Trophoblast cell (in vitro differentiated cells and primary cell): ENCODE data around the gene WDR90.
A peak's percentile ranks its signal among the peaks of the same experiment; 100 is the strongest.

Experiments
- DNase-seq, 2 donors: peaks; one replicate each; pipeline ENCODE4 v3.0.0-alpha.2; 2016
- H2AFZ ChIP-seq: 2 replicates; pipeline ENCODE4 v1.6.1; 2013; ENCODE audit warnings: low read length, moderate library complexity, mild to moderate bottlenecking; ENCODE audit not compliant: insufficient read depth, poor library complexity
- H2AK5ac ChIP-seq: 2 replicates; pipeline ENCODE4 v1.6.1; 2013; ENCODE audit warnings: mild to moderate bottlenecking, low read length
- H2BK120ac ChIP-seq: 2 replicates; pipeline ENCODE4 v1.6.1; 2013; ENCODE audit warnings: low read length, mild to moderate bottlenecking, moderate library complexity; ENCODE audit not compliant: insufficient read depth, poor library complexity
- H2BK12ac ChIP-seq: 2 replicates; pipeline ENCODE4 v1.6.1; 2013; ENCODE audit warnings: mild to moderate bottlenecking, low read length, moderate library complexity
- H2BK5ac ChIP-seq: 2 replicates; pipeline ENCODE4 v1.6.1; 2013; ENCODE audit warnings: low read length, low read depth, moderate library complexity, mild to moderate bottlenecking; ENCODE audit not compliant: poor library complexity
- H3K14ac ChIP-seq: 2 replicates; pipeline ENCODE4 v1.6.1; 2013; ENCODE audit warnings: mild to moderate bottlenecking, low read length
- H3K18ac ChIP-seq: 2 replicates; pipeline ENCODE4 v1.6.1; 2013; ENCODE audit warnings: mild to moderate bottlenecking, low read length
- H3K23ac ChIP-seq: 2 replicates; pipeline ENCODE4 v1.6.1; 2013; ENCODE audit warnings: low read length
- H3K27ac ChIP-seq: 2 replicates; pipeline ENCODE4 v1.5.1; 2013; ENCODE audit warnings: low read depth, mild to moderate bottlenecking, inconsistent platforms, low read length, moderate library complexity
- H3K27me3 ChIP-seq: 2 replicates; pipeline ENCODE4 v1.6.1; 2013; ENCODE audit warnings: inconsistent platforms, mild to moderate bottlenecking, low read length, moderate library complexity; ENCODE audit not compliant: insufficient read depth
- H3K36me3 ChIP-seq, 2 experiments: 1 replicate in 1 of 2; 2 replicates in 1 of 2; pipeline ENCODE4 v1.6.1; 2013; ENCODE audit warnings: low read length in 2 of 2, mild to moderate bottlenecking in 2 of 2, moderate library complexity in 1 of 2; ENCODE audit not compliant: insufficient read depth in 2 of 2, control insufficient read depth in 1 of 2
- H3K4ac ChIP-seq: 2 replicates; pipeline ENCODE4 v1.6.1; 2013; ENCODE audit warnings: low read depth, mild to moderate bottlenecking, low read length, moderate library complexity
- H3K4me1 ChIP-seq, 2 experiments: 1 replicate in 1 of 2; 2 replicates in 1 of 2; pipeline ENCODE4 v1.6.1; 2013; ENCODE audit warnings: low read length in 2 of 2, mild to moderate bottlenecking in 2 of 2, moderate library complexity in 1 of 2; ENCODE audit not compliant: insufficient read depth in 2 of 2, control insufficient read depth in 1 of 2
- H3K4me2 ChIP-seq: 2 replicates; pipeline ENCODE4 v1.6.1; 2013; ENCODE audit warnings: inconsistent platforms, mild to moderate bottlenecking, low read length, moderate library complexity
- H3K4me3 ChIP-seq: 2 replicates; pipeline ENCODE4 v1.5.1; 2013; ENCODE audit warnings: mild to moderate bottlenecking, low read depth, low read length, inconsistent platforms
- H3K79me1 ChIP-seq: one replicate; pipeline ENCODE4 v1.6.1; 2013; ENCODE audit warnings: low read length
- H3K79me2 ChIP-seq: 2 replicates; pipeline ENCODE4 v1.6.1; 2013; ENCODE audit warnings: low read length, mild to moderate bottlenecking; ENCODE audit not compliant: control insufficient read depth, insufficient read depth, poor library complexity
- H3K9ac ChIP-seq: 2 replicates; pipeline ENCODE4 v1.6.1; 2013; ENCODE audit warnings: mild to moderate bottlenecking, low read length
- H3K9me3 ChIP-seq: 2 replicates; pipeline ENCODE4 v1.6.1; 2013; ENCODE audit warnings: low read depth, mild to moderate bottlenecking, control low read depth, inconsistent platforms, low read length; ENCODE audit not compliant: insufficient read depth
- H4K12ac ChIP-seq: 2 replicates; pipeline ENCODE4 v1.6.1; 2013; ENCODE audit warnings: low read depth, mild to moderate bottlenecking, low read length, moderate library complexity
- H4K8ac ChIP-seq: 2 replicates; pipeline ENCODE4 v1.6.1; 2013; ENCODE audit warnings: low read depth, mild to moderate bottlenecking, low read length, moderate library complexity
- H4K91ac ChIP-seq: one replicate; pipeline ENCODE4 v1.6.1; 2013; ENCODE audit warnings: low read depth, mild to moderate bottlenecking, low read length, moderate library complexity
- WGBS: extraction: QIAGEN DNeasy Blood & Tissue Kit; methylation state at CpG from one replicate; pipeline ENCODE4 v1.1.7; 2013; ENCODE audit warnings: missing lambda C conversion rate; ENCODE audit not compliant: insufficient read length, insufficient coverage; ENCODE audit errors: extremely low coverage; 5-methylcytosine and 5-hydroxymethylcytosine counted together

The WDR90 gene

GRCh38 chr16:693766-694165, 44.6 kb downstream of the WDR90 start:
- no peak for DNase-seq
- no CpG with 5 or more reads among the region's 37 CpGs for WGBS

GRCh38 chr16:694187-694862, 45.2 kb downstream of the WDR90 start:
- H2BK120ac ChIP-seq = no peak overlapping the region
- no peak overlapping the region for H3K27ac ChIP-seq
- no peak overlapping the region for H3K18ac ChIP-seq
- peaks cover 5% of the 10 kb centered on the region for H3K79me1 ChIP-seq
- WGBS = no CpG with 5 or more reads among the region's 64 CpGs
- H3K27me3 ChIP-seq = peaks cover 33% of the 10 kb centered on the region
- H4K8ac ChIP-seq = no peak overlapping the region
- no peak overlapping the region for H2BK5ac ChIP-seq
- no peak overlapping the region for H3K14ac ChIP-seq
- H3K79me2 ChIP-seq = peaks cover 4% of the 10 kb centered on the region
- no peak overlapping the region for H3K4me2 ChIP-seq
- no peak overlapping the region for H2AFZ ChIP-seq
- no peak overlapping the region for H2BK12ac ChIP-seq
- H4K91ac ChIP-seq = no peak overlapping the region
- no peak overlapping the region for H3K4ac ChIP-seq
- H3K4me1 ChIP-seq = peaks cover 11 to 17% of the 10 kb centered on the region in 2 experiments
- no peak overlapping the region for H3K9ac ChIP-seq
- H3K4me3 ChIP-seq = no peak overlapping the region
- DNase-seq = peak; percentile 90 to 94
- H3K23ac ChIP-seq = no peak overlapping the region
- H2AK5ac ChIP-seq = no peak overlapping the region
- H3K9me3 ChIP-seq = peaks cover 14% of the 10 kb centered on the region
- H4K12ac ChIP-seq = no peak overlapping the region
- no peaks in the 10 kb centered on the region for H3K36me3 ChIP-seq

More at GRCh38 chr16:693766-694165, 44.6 kb downstream of the WDR90 start:
- Histone ChIP-seq H2BK12ac (no peak overlapping the region), H3K79me1 (peaks cover 5% of the 10 kb centered on the region), H3K4me1 (peaks cover 11 to 21% of the 10 kb centered on the region in 2 experiments), H3K36me3 (no peaks in the 10 kb centered on the region), H2AFZ (no peak overlapping the region), H4K12ac (no peak overlapping the region), H3K18ac (no peak overlapping the region), H3K14ac (no peak overlapping the region), H3K4me2 (no peak overlapping the region), H2BK5ac (no peak overlapping the region), H2AK5ac (no peak overlapping the region), H3K4me3 (no peak overlapping the region), H3K9me3 (peaks cover 14% of the 10 kb centered on the region), H4K91ac (no peak overlapping the region), H2BK120ac (no peak overlapping the region), H3K27ac (no peak overlapping the region), H3K9ac (no peak overlapping the region), H3K4ac (no peak overlapping the region), H4K8ac (no peak overlapping the region), H3K79me2 (peaks cover 4% of the 10 kb centered on the region), H3K27me3 (peaks cover 33% of the 10 kb centered on the region), H3K23ac (no peak overlapping the region)

DNA sequence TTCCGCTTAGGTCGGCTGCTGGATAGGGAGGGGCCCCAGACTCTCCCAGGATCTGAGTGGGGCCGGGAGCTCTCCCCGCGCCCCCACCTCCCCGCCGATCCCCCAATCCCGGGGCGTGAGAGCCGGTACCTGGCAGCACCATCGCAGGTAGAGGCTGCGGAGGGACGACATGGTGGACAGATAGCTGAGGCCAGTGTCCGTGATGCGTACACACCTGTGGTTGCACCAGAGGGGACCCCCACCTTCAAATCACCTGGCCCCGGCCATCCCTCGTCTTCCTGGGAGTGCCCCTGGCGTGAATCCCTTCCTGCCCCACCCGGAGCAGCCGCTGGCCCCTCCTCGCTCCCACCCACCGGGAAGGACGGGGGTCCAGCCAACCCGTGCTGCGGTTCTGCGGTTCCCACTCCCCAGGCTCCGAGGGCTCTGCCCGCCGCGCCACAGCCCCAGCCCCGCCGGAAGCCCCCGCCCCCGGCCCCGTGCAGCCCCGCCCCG, 45.7 kb downstream of the WDR90 start:
- Histone ChIP-seq H2BK120ac (no peak overlapping the region), H3K79me2 (peaks cover 2% of the 10 kb centered on the region), H3K27me3 (peaks cover 33% of the 10 kb centered on the region), H4K12ac (no peak overlapping the region), H3K14ac (no peak overlapping the region), H3K9ac (no peak overlapping the region), H3K4me1 (peaks cover 5 to 12% of the 10 kb centered on the region in 2 experiments), H2BK5ac (no peak overlapping the region), H3K4me3 (peak overlapping the region; percentile 25), H3K27ac (no peak overlapping the region), H3K18ac (no peak overlapping the region), H3K23ac (no peak overlapping the region), H3K79me1 (peaks cover 3% of the 10 kb centered on the region), H2BK12ac (no peak overlapping the region), H2AK5ac (no peak overlapping the region), H4K91ac (no peak overlapping the region), H3K36me3 (no peaks in the 10 kb centered on the region), H3K9me3 (peaks cover 14% of the 10 kb centered on the region), H3K4me2 (no peak overlapping the region), H2AFZ (no peak overlapping the region), H4K8ac (no peak overlapping the region), H3K4ac (no peak overlapping the region)
- no CpG with 5 or more reads among the region's 37 CpGs for WGBS
- DNase-seq = no peak

- peaks cover 5 to 12% of the 10 kb centered on the region in 2 experiments for H3K4me1 ChIP-seq
- H2AK5ac ChIP-seq = no peak overlapping the region
- H3K27ac ChIP-seq = no peak overlapping the region
- no peak overlapping the region for H4K91ac ChIP-seq
- no peak overlapping the region for H2AFZ ChIP-seq
- H3K9me3 ChIP-seq = peaks cover 14% of the 10 kb centered on the region
- H2BK12ac ChIP-seq = no peak overlapping the region
- no peak overlapping the region for H4K8ac ChIP-seq
- peak; percentile 44 to 57 for DNase-seq
- H4K12ac ChIP-seq = no peak overlapping the region
- H3K9ac ChIP-seq = no peak overlapping the region
- H3K4me2 ChIP-seq = no peak overlapping the region
- no peak overlapping the region for H2BK120ac ChIP-seq
- H3K27me3 ChIP-seq = peaks cover 37% of the 10 kb centered on the region
- H3K18ac ChIP-seq = no peak overlapping the region
- no peak overlapping the region for H2BK5ac ChIP-seq
- H3K79me1 ChIP-seq = no peaks in the 10 kb centered on the region
- WGBS = no CpG with 5 or more reads among the region's 71 CpGs
- H3K14ac ChIP-seq = no peak overlapping the region
- no peak overlapping the region for H3K23ac ChIP-seq
- H3K4ac ChIP-seq = no peak overlapping the region
- no peaks in the 10 kb centered on the region for H3K79me2 ChIP-seq
- peak overlapping the region; percentile 55 for H3K4me3 ChIP-seq
- H3K36me3 ChIP-seq = no peaks in the 10 kb centered on the region
Observed at GRCh38 chr16:695355-696089, 46.4 kb downstream of the WDR90 start.
